DOHH2 (cell line): ENCODE measurements around the gene RIPK4.

Source experiments
- H3F3A ChIP-seq: fragments of 200-600 bp; sonication (generic), shearing (Covaris generic); 2 replicates; pipeline ENCODE4 v1.6.0; 2016; ENCODE audit warnings: antibody characterized with exemption, mild to moderate bottlenecking; ENCODE audit not compliant: control insufficient read depth, insufficient read depth
- H3K27ac ChIP-seq: fragments of 200-600 bp; sonication (generic); 2 replicates; pipeline ENCODE4 v1.5.1; 2014; ENCODE audit warnings: low read depth, mild to moderate bottlenecking, low read length, moderate library complexity
- H3K27me3 ChIP-seq: fragments of 200-600 bp; sonication (generic); 2 replicates; pipeline ENCODE4 v1.6.1; 2014; ENCODE audit warnings: mild to moderate bottlenecking, low read length, mixed read lengths; ENCODE audit not compliant: control insufficient read depth
- H3K36me3 ChIP-seq: fragments of 200-600 bp; sonication (generic); 2 replicates; pipeline ENCODE4 v1.6.1; 2014; ENCODE audit warnings: mild to moderate bottlenecking, low read length, moderate library complexity, mixed read lengths; ENCODE audit not compliant: control insufficient read depth
- H3K4me1 ChIP-seq: fragments of 200-600 bp; sonication (generic); 2 replicates; pipeline ENCODE4 v1.6.1; 2014; ENCODE audit warnings: mild to moderate bottlenecking, low read length, mixed read lengths; ENCODE audit not compliant: control insufficient read depth
- H3K4me2 ChIP-seq: fragments of 200-600 bp; sonication (generic); 2 replicates; pipeline ENCODE4 v1.6.0; 2014; ENCODE audit warnings: mild to moderate bottlenecking, low read length, moderate library complexity
- H3K4me3 ChIP-seq: fragments of 200-600 bp; sonication (generic); 2 replicates; pipeline ENCODE4 v1.5.1; 2014; ENCODE audit warnings: mild to moderate bottlenecking, low read length, mixed read lengths
- H3K79me2 ChIP-seq: fragments of 200-600 bp; sonication (generic); 2 replicates; pipeline ENCODE4 v1.6.1; 2014; ENCODE audit warnings: mild to moderate bottlenecking, low read length, mixed read lengths; ENCODE audit not compliant: control insufficient read depth
- H3K9me2 ChIP-seq: fragments of 200-600 bp; sonication (generic); replicated peaks from 2 replicates; pipeline ENCODE4 v1.6.1; 2014; ENCODE audit warnings: mild to moderate bottlenecking, low read length, mixed read lengths; ENCODE audit not compliant: control insufficient read depth
- H3K9me3 ChIP-seq: fragments of 200-600 bp; sonication (generic); 2 replicates; pipeline ENCODE4 v1.6.1; 2014; ENCODE audit warnings: antibody characterized with exemption, low read length, mixed read lengths; ENCODE audit not compliant: control insufficient read depth, insufficient read depth
- H4K20me1 ChIP-seq: fragments of 200-600 bp; sonication (generic); 2 replicates; pipeline ENCODE4 v1.6.0; 2014; ENCODE audit warnings: low read depth, mild to moderate bottlenecking, antibody characterized with exemption, low read length, moderate library complexity; ENCODE audit not compliant: control insufficient read depth, insufficient read depth
- EZH2phosphoT487 ChIP-seq: fragments of 200-600 bp; sonication (generic); IDR thresholded peaks from 2 replicates; pipeline ENCODE4 v1.6.1; 2017; ENCODE audit warnings: borderline replicate concordance, mild to moderate bottlenecking, antibody characterized with exemption, low read length, moderate library complexity, mixed read lengths
- TF ChIP-seq, protein P1 (sequence below): fragments of 200-600 bp; sonication (generic); IDR thresholded peaks from one replicate; pipeline ENCODE4 v1.5.1; 2014; ENCODE audit warnings: antibody characterized with exemption, mild to moderate bottlenecking, low read depth, low read length; ENCODE audit not compliant: poor library complexity, severe bottlenecking

RIPK4 gene

DNA sequence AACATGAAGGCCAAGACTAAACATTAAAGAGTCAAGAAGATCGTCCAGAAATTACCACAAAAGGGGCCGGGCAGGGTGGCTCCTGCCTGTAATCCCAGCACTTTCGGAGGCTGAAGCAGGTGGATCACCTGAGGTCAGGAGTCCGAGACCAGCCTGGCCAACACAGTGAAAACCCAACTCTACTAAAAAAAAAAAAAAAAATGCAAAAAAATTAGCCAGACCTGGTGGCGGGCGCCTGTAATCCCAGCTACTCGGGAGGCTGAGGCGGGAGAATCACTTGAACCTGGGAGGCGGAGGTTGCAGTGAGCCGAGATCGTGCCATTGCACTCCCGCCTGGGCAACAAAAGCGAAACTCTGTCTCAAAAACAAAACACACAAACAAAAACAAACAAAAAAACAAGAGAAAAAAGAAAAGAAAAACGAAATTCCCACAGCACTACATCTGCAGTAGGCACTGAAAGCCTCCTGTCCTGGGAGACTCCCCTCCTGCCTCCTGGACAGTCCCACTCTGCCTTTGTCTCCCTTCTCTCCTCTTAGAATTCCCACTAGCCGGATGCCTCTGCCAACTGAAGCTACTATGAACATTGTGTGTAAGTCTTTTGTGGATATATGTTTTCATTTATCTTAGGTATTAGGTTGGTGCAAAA, 17.7 kb upstream of the RIPK4 start:
- Histone ChIP-seq H3F3A (no peaks in the 10 kb centered on the region), H3K9me3 (no peaks in the 10 kb centered on the region), H3K9me2 (no peaks in the 10 kb centered on the region), H3K4me2 (no peak overlapping the region), H3K27ac (no peak overlapping the region), H3K36me3 (no peaks in the 10 kb centered on the region), H4K20me1 (no peaks in the 10 kb centered on the region), H3K79me2 (no peaks in the 10 kb centered on the region), H3K27me3 (peaks cover 34% of the 10 kb centered on the region), H3K4me1 (peaks cover 5% of the 10 kb centered on the region; the same call in 1 of the 2 replicates), H3K4me3 (no peak overlapping the region)
- TF ChIP-seq EZH2phosphoT487: no peak
- TF ChIP-seq, protein P1, sequence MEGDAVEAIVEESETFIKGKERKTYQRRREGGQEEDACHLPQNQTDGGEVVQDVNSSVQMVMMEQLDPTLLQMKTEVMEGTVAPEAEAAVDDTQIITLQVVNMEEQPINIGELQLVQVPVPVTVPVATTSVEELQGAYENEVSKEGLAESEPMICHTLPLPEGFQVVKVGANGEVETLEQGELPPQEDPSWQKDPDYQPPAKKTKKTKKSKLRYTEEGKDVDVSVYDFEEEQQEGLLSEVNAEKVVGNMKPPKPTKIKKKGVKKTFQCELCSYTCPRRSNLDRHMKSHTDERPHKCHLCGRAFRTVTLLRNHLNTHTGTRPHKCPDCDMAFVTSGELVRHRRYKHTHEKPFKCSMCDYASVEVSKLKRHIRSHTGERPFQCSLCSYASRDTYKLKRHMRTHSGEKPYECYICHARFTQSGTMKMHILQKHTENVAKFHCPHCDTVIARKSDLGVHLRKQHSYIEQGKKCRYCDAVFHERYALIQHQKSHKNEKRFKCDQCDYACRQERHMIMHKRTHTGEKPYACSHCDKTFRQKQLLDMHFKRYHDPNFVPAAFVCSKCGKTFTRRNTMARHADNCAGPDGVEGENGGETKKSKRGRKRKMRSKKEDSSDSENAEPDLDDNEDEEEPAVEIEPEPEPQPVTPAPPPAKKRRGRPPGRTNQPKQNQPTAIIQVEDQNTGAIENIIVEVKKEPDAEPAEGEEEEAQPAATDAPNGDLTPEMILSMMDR: no peak

GRCh38 chr21:41783476-41784180, 16.8 kb upstream of the RIPK4 start:
- Histone ChIP-seq H3F3A (no peaks in the 10 kb centered on the region), H3K9me3 (no peaks in the 10 kb centered on the region), H3K9me2 (no peaks in the 10 kb centered on the region), H3K79me2 (no peaks in the 10 kb centered on the region), H3K4me2 (no peak overlapping the region), H3K4me3 (no peak overlapping the region), H3K27ac (no peak overlapping the region), H3K4me1 (peaks cover 5% of the 10 kb centered on the region; the same call in 1 of the 2 replicates), H3K36me3 (no peaks in the 10 kb centered on the region), H4K20me1 (no peaks in the 10 kb centered on the region), H3K27me3 (peaks cover 26% of the 10 kb centered on the region)
- TF ChIP-seq, protein P1: no peak
- no peak for TF ChIP-seq EZH2phosphoT487

- Histone ChIP-seq H3F3A (no peaks in the 10 kb centered on the region), H3K9me3 (no peaks in the 10 kb centered on the region), H3K27ac (no peak overlapping the region), H3K36me3 (no peaks in the 10 kb centered on the region), H3K27me3 (peaks cover 21% of the 10 kb centered on the region), H3K9me2 (no peaks in the 10 kb centered on the region), H4K20me1 (no peaks in the 10 kb centered on the region), H3K4me2 (no peak overlapping the region), H3K4me1 (no peaks in the 10 kb centered on the region), H3K4me3 (no peak overlapping the region), H3K79me2 (no peaks in the 10 kb centered on the region)
- no peak for TF ChIP-seq EZH2phosphoT487
- TF ChIP-seq, protein P1: no peak
These were observed 14.2 kb upstream of the RIPK4 start for GRCh38 chr21:41781050-41781410.
